ENCODE data around the gene CCR6.
"Not testable (repeated sequence)": the region's sequence is repeated elsewhere in the genome, so short reads cannot be mapped to it uniquely, and the experiment has no call there.

Gene CCR6

GRCh38 chr6:167122827-167123657, at the start of gene CCR6:
Gene CCR6, plus strand, starts transcription at chr6:167123096. Its CDS starts 13,039 bp downstream, at chr6:167136135.
- DNase-seq (ENCODE audit: low read depth), result no peak

GRCh38 chr6:167073679-167074274, 49.1 kb upstream of the CCR6 start:
- DNase-seq (ENCODE audit: low read depth), result no peak

- DNase-seq (ENCODE audit: low read depth), result no peak
These were observed 45.5 kb upstream of the CCR6 start for GRCh38 chr6:167077241-167077932.

GRCh38 chr6:167078745-167079144, 44.2 kb upstream of the CCR6 start:
- no peak for DNase-seq (ENCODE audit: low read depth)

- DNase-seq (ENCODE audit: low read depth), result no peak
These were observed 43.0 kb upstream of the CCR6 start for GRCh38 chr6:167079853-167080297.

GRCh38 chr6:167087857-167088354, 35.0 kb upstream of the CCR6 start:
- DNase-seq (ENCODE audit: low read depth), result no peak

GRCh38 chr6:167088741-167089140, 34.2 kb upstream of the CCR6 start:
- not testable (repeated sequence) for DNase-seq (ENCODE audit: low read depth)

GRCh38 chr6:167089243-167090142, 33.4 kb upstream of the CCR6 start:
- DNase-seq (ENCODE audit: low read depth), result no peak

GRCh38 chr6:167090171-167090570, 32.7 kb upstream of the CCR6 start:
- DNase-seq (ENCODE audit: low read depth), result no peak

GRCh38 chr6:167091026-167091804, 31.7 kb upstream of the CCR6 start:
- no peak for DNase-seq (ENCODE audit: low read depth)

GRCh38 chr6:167091805-167092107, 31.1 kb upstream of the CCR6 start:
- no peak for DNase-seq (ENCODE audit: low read depth)

GRCh38 chr6:167092672-167093339, 30.1 kb upstream of the CCR6 start:
- DNase-seq (ENCODE audit: low read depth), result no peak

GRCh38 chr6:167093406-167093921, 29.4 kb upstream of the CCR6 start:
- no peak for DNase-seq (ENCODE audit: low read depth)

- no peak for DNase-seq (ENCODE audit: low read depth)
These were observed 28.9 kb upstream of the CCR6 start for GRCh38 chr6:167093922-167094432.

GRCh38 chr6:167094436-167094819, 28.5 kb upstream of the CCR6 start:
- DNase-seq (ENCODE audit: low read depth), result no peak

GRCh38 chr6:167094820-167095637, 27.9 kb upstream of the CCR6 start:
- no peak for DNase-seq (ENCODE audit: low read depth)

GRCh38 chr6:167095888-167096287, 27.0 kb upstream of the CCR6 start:
- DNase-seq (ENCODE audit: low read depth), result no peak

- DNase-seq (ENCODE audit: low read depth), result no peak
These were observed 25.9 kb upstream of the CCR6 start for GRCh38 chr6:167096991-167097390.

GRCh38 chr6:167097770-167098169, 25.1 kb upstream of the CCR6 start:
- no peak for DNase-seq (ENCODE audit: low read depth)
